HEK293 (cell line): ENCODE results near the gene CHST14.

ENCODE experiments used
- CTCF ChIA-PET: fragments of 350-600 bp; formaldehyde crosslinking; extraction: SDS; loops from one replicate; lab custom pipeline; 2021; ENCODE audit warnings: antibody characterized with exemption; lab: Yijun Ruan, JAX
- POLR2A ChIA-PET: fragments of 300-600 bp; formaldehyde crosslinking; extraction: SDS; loops from one replicate; lab custom pipeline; 2020; ENCODE audit warnings: antibody characterized with exemption, inconsistent platforms; lab: Yijun Ruan, JAX
- H3K27ac ChIP-seq: fragments of 200-500 bp; sonication (Bioruptor generic); 2 replicates; pipeline ENCODE4 v1.5.1; 2014; ENCODE audit warnings: low read depth, low read length, control low read depth, inconsistent platforms; ENCODE audit errors: extremely low read depth
- H3K36me3 ChIP-seq, 2 experiments: fragments of 200-500 bp in 1 of 2; sonication (Bioruptor generic) in 1 of 2; 1 replicate in 1 of 2; 2 replicates in 1 of 2; pipeline ENCODE4 v1.5.1; 2014 to 2017; ENCODE audit warnings: inconsistent platforms in 2 of 2, low read length in 2 of 2; ENCODE audit not compliant: control insufficient read depth in 2 of 2, insufficient read depth in 1 of 2
- H3K4me1 ChIP-seq: fragments of 200-500 bp; sonication (Bioruptor generic); 2 replicates; pipeline ENCODE4 v1.5.1; 2014; ENCODE audit warnings: mild to moderate bottlenecking, low read length, inconsistent platforms; ENCODE audit not compliant: control insufficient read depth, insufficient read depth
- H3K4me3 ChIP-seq: 2 replicates; pipeline ENCODE4 v1.5.1; 2011; ENCODE audit warnings: low read depth, mild to moderate bottlenecking, control low read depth, low read length, moderate library complexity
- H3K9me3 ChIP-seq: fragments of 200-500 bp; sonication (Bioruptor generic); 2 replicates; pipeline ENCODE4 v1.5.1; 2014; ENCODE audit warnings: low read depth, low read length, inconsistent platforms; ENCODE audit not compliant: control insufficient read depth, insufficient read depth
- CTCF ChIP-seq: fragments of 450-650 bp; formaldehyde crosslinking; IDR thresholded peaks from 2 replicates; pipeline ENCODE4 v1.5.1; 2016; ENCODE audit warnings: missing biosample characterization, missing genetic modification characterization
- EGR2 ChIP-seq: fragments of 450-650 bp; formaldehyde crosslinking; IDR thresholded peaks from 2 replicates; pipeline ENCODE4 v1.5.1; 2016; ENCODE audit warnings: low read depth, missing biosample characterization, missing genetic modification characterization
- GLIS1 ChIP-seq: fragments of 450-650 bp; formaldehyde crosslinking; IDR thresholded peaks from 2 replicates; pipeline ENCODE4 v1.5.1; 2016; ENCODE audit warnings: missing biosample characterization, missing genetic modification characterization
- GLIS2 ChIP-seq: fragments of 450-650 bp; formaldehyde crosslinking; IDR thresholded peaks from 2 replicates; pipeline ENCODE4 v1.5.1; 2016; ENCODE audit warnings: missing biosample characterization, missing genetic modification characterization
- PATZ1 ChIP-seq: fragments of 450-650 bp; formaldehyde crosslinking; IDR thresholded peaks from 2 replicates; pipeline ENCODE4 v1.5.1; 2016; ENCODE audit warnings: missing biosample characterization, missing genetic modification characterization
- SP2 ChIP-seq: fragments of 450-650 bp; formaldehyde crosslinking; IDR thresholded peaks from 2 replicates; pipeline ENCODE4 v1.5.1; 2016; ENCODE audit warnings: missing biosample characterization, missing genetic modification characterization
- ZBTB26 ChIP-seq: fragments of 450-650 bp; formaldehyde crosslinking; optimal IDR thresholded peaks from 2 replicates; pipeline ENCODE3; 2016; ENCODE audit warnings: missing biosample characterization, mild to moderate bottlenecking, missing genetic modification characterization
- ZBTB8A ChIP-seq: fragments of 450-650 bp; formaldehyde crosslinking; IDR thresholded peaks from 2 replicates; pipeline ENCODE4 v1.5.1; 2016; ENCODE audit warnings: missing biosample characterization, missing genetic modification characterization
- ZFHX2 ChIP-seq: fragments of 450-650 bp; formaldehyde crosslinking; conservative IDR thresholded peaks from 2 replicates; pipeline ENCODE4 v1.5.1; 2016; ENCODE audit warnings: missing biosample characterization, missing genetic modification characterization
- ZIC2 ChIP-seq: fragments of 450-650 bp; formaldehyde crosslinking; IDR thresholded peaks from 2 replicates; pipeline ENCODE4 v1.5.1; 2016; ENCODE audit warnings: missing biosample characterization, missing genetic modification characterization
- ZNF138 ChIP-seq: fragments of 450-650 bp; formaldehyde crosslinking; IDR thresholded peaks from 2 replicates; pipeline ENCODE4 v1.5.1; 2016; ENCODE audit warnings: missing biosample characterization, missing genetic modification characterization, borderline replicate concordance
- ZNF169 ChIP-seq: fragments of 450-650 bp; formaldehyde crosslinking; IDR thresholded peaks from 2 replicates; pipeline ENCODE4 v1.5.1; 2016; ENCODE audit warnings: missing biosample characterization, missing genetic modification characterization
- ZNF221 ChIP-seq: fragments of 450-650 bp; formaldehyde crosslinking; IDR thresholded peaks from 2 replicates; pipeline ENCODE4 v1.5.1; 2017; ENCODE audit warnings: missing biosample characterization, missing genetic modification characterization, borderline replicate concordance
- ZNF266 ChIP-seq: fragments of 450-650 bp; formaldehyde crosslinking; IDR thresholded peaks from 2 replicates; pipeline ENCODE4 v1.5.1; 2016; ENCODE audit warnings: missing biosample characterization, missing genetic modification characterization, low read depth
- ZNF274 ChIP-seq, 2 experiments: fragments of 200-500 bp in 1 of 2; fragments of 450-650 bp in 1 of 2; sonication (Bioruptor generic) in 1 of 2; formaldehyde crosslinking in 1 of 2; IDR thresholded peaks; 2 replicates each; pipeline versions ENCODE4 v1.5.1 to v1.6.1; 2014 to 2016; ENCODE audit warnings: borderline replicate concordance in 1 of 2, inconsistent platforms in 1 of 2, low read length in 1 of 2, missing biosample characterization in 1 of 2, missing genetic modification characterization in 1 of 2
- ZNF335 ChIP-seq: fragments of 450-650 bp; formaldehyde crosslinking; conservative IDR thresholded peaks from 2 replicates; pipeline ENCODE4 v1.5.1; 2016; ENCODE audit warnings: missing biosample characterization, missing genetic modification characterization
- ZNF341 ChIP-seq: fragments of 450-650 bp; formaldehyde crosslinking; IDR thresholded peaks from 2 replicates; pipeline ENCODE4; 2016; ENCODE audit warnings: low read depth, missing biosample characterization, missing genetic modification characterization
- ZNF354C ChIP-seq: fragments of 450-650 bp; formaldehyde crosslinking; IDR thresholded peaks from 2 replicates; pipeline ENCODE4 v1.5.1; 2016; ENCODE audit warnings: missing biosample characterization, missing genetic modification characterization, low read depth, borderline replicate concordance
- ZNF398 ChIP-seq: fragments of 450-650 bp; formaldehyde crosslinking; IDR thresholded peaks from 2 replicates; pipeline ENCODE4 v1.5.1; 2017; ENCODE audit warnings: missing biosample characterization, missing genetic modification characterization
- ZNF473 ChIP-seq: fragments of 450-650 bp; formaldehyde crosslinking; IDR thresholded peaks from 2 replicates; pipeline ENCODE4 v1.5.1; 2017; ENCODE audit warnings: missing biosample characterization, missing genetic modification characterization
- ZNF596 ChIP-seq: fragments of 450-650 bp; IDR thresholded peaks from 2 replicates; pipeline ENCODE4 v1.5.0; 2018; ENCODE audit warnings: missing biosample characterization, mild to moderate bottlenecking, missing genetic modification characterization, moderate library complexity
- ZNF664 ChIP-seq: fragments of 450-650 bp; formaldehyde crosslinking; IDR thresholded peaks from 2 replicates; pipeline ENCODE4 v1.5.1; 2016; ENCODE audit warnings: missing biosample characterization, missing genetic modification characterization
- ZSCAN5A ChIP-seq: fragments of 450-650 bp; formaldehyde crosslinking; IDR thresholded peaks from 2 replicates; pipeline ENCODE4 v1.5.1; 2016; ENCODE audit warnings: missing biosample characterization, missing genetic modification characterization
- ZXDB ChIP-seq: fragments of 450-650 bp; formaldehyde crosslinking; IDR thresholded peaks from 2 replicates; pipeline ENCODE4 v1.5.1; 2016; ENCODE audit warnings: missing biosample characterization, missing genetic modification characterization

The CHST14 gene

GRCh38 chr15:40441565-40442531 is 28.9 kb upstream of the CHST14 start:
- peaks cover 14% of the 10 kb centered on the region for H3K4me1 ChIP-seq
- POLR2A ChIA-PET: interaction anchor here (1.0 to 2.2 kb wide), 4 partner anchors 15 to 253 kb away, joined by 3 to 12 read pairs (median 4); partner anchors contain the start of genes IVD and RAD51

More at GRCh38 chr15:40441565-40442531, 28.9 kb upstream of the CHST14 start:
- H3K27ac ChIP-seq: peak overlapping the region; percentile 73; the same call in 1 of the 2 replicates
- CTCF ChIA-PET: interaction anchor here (0.5 to 1.5 kb wide), 5 partner anchors 11 to 121 kb away, joined by 3 to 5 read pairs (median 3); no protein-coding TSS in a partner anchor
- no peaks in the 10 kb centered on the region for H3K9me3 ChIP-seq
- no peaks in the 10 kb centered on the region for H3K36me3 ChIP-seq
- H3K4me3 ChIP-seq: peak overlapping the region; percentile 61
- TF ChIP-seq ZNF664 (tag by site-specific recombination): no peak
- no peak for TF ChIP-seq ZNF266 (tag by site-specific recombination)
- peak; percentile 91 for TF ChIP-seq ZXDB
- TF ChIP-seq ZNF221 (tag by site-specific recombination): no peak
- no peak for TF ChIP-seq ZNF596 (tag by site-specific recombination)
- peak; percentile 46 for TF ChIP-seq ZIC2 (tag by site-specific recombination)
- peak; percentile 66 for TF ChIP-seq ZNF398 (tag by site-specific recombination)
- peak; percentile 80 for TF ChIP-seq GLIS1
- TF ChIP-seq ZNF138 (tag by site-specific recombination): no peak
- TF ChIP-seq PATZ1 (tag by site-specific recombination): peak; percentile 62; the same call in 1 of the 2 replicates
- TF ChIP-seq SP2 (tag by site-specific recombination): peak; percentile 16; the same call in 1 of the 2 replicates
- TF ChIP-seq ZFHX2 (tag by site-specific recombination): peak; percentile 57
- peak; percentile 82 for TF ChIP-seq GLIS2
- TF ChIP-seq ZNF473 (tag by site-specific recombination): no peak
- TF ChIP-seq ZSCAN5A: 0 out of 2 replicates have a peak, but pooled peaks have one; percentile 39
- TF ChIP-seq CTCF (tag by site-specific recombination): peak; percentile 14; the same call in 1 of the 2 replicates
- TF ChIP-seq ZBTB8A (tag by site-specific recombination): peak; percentile 42
- peak; percentile 39; the same call in 1 of the 2 replicates for TF ChIP-seq EGR2 (tag by site-specific recombination)
- TF ChIP-seq ZNF169 (tag by site-specific recombination): no peak
- TF ChIP-seq ZNF335: peak; percentile 73
- peak; percentile 63 for TF ChIP-seq ZBTB26
- TF ChIP-seq ZNF341: 0 out of 2 replicates have a peak, but pooled peaks have one; percentile 29
- TF ChIP-seq ZNF354C (tag by site-specific recombination): no peak
- no peak for TF ChIP-seq ZNF274 (IDR thresholded peaks at IDR 0.05; ENCODE audit: low read length)
- no peak for TF ChIP-seq ZNF274 (tag by site-specific recombination; IDR thresholded peaks at IDR 0.05; ENCODE audit: borderline replicate concordance)
